GM12878 (cell line): ENCODE results near the gene IER5. TPM values are rescaled to one million over a fixed set of nuclear protein-coding genes. Genes with fewer than 3 reads are reported as not detected.

ENCODE experiments used
- BACH1 ChIP-seq: fragments of 450-650 bp; IDR thresholded peaks from 2 replicates; pipeline ENCODE4 v1.6.1; 2017; ENCODE audit warnings: mild to moderate bottlenecking, borderline replicate concordance
- CBX3 ChIP-seq: fragments of 200-600 bp; sonication (generic); IDR thresholded peaks from 2 replicates; pipeline ENCODE4 v1.6.1; 2016; ENCODE audit warnings: low read depth, borderline replicate concordance
- CBX5 ChIP-seq: sonication (generic); IDR thresholded peaks from 2 replicates; pipeline ENCODE4 v1.6.1; 2016; ENCODE audit warnings: low read depth, moderate library complexity, mild to moderate bottlenecking, inconsistent platforms
- CEBPZ ChIP-seq: fragments of 150-350 bp; IDR thresholded peaks from 2 replicates; pipeline ENCODE4 v1.6.1; 2016; ENCODE audit warnings: low read depth, low read length
- GATAD2B ChIP-seq: fragments of 450-650 bp; conservative IDR thresholded peaks from 2 replicates; pipeline ENCODE4 v1.6.1; 2017; ENCODE audit warnings: low read depth, mild to moderate bottlenecking, moderate library complexity
- MTA2 ChIP-seq: fragments of 450-650 bp; IDR thresholded peaks from 2 replicates; pipeline ENCODE4 v1.6.1; 2016; ENCODE audit warnings: low read depth, mild to moderate bottlenecking, moderate library complexity
- SMARCA5 ChIP-seq: fragments of 450-650 bp; IDR thresholded peaks from 2 replicates; pipeline ENCODE4 v1.6.1; 2017; ENCODE audit warnings: mild to moderate bottlenecking
- ZNF207 ChIP-seq: fragments of 450-650 bp; IDR thresholded peaks from 2 replicates; pipeline ENCODE4 v1.6.1; 2014; ENCODE audit warnings: antibody characterized with exemption, mild to moderate bottlenecking, borderline replicate concordance
- polyA plus RNA-seq, 11 experiments: library from polyadenylated mRNA; depleted of rRNA in 4 of 11; unstranded in 6 of 11; stranded (reverse) in 5 of 11; fragments of >200 nt; fragmentation: Nextera tagmentation in 4 of 11; fragmentation: Illumina TruSeq in 1 of 11; extraction: Ambion mirVana in 4 of 11; extraction: Trizol in 1 of 11; gene quantifications; 1 replicate in 1 of 11; 2 replicates in 10 of 11; pipeline versions ENCODE4 v1.2.1 to v1.2.3, GENCODE V29; 2011 to 2016; ENCODE audit warnings: inconsistent platforms in 2 of 11, missing spikeins in 2 of 11, low read depth in 1 of 11
- total RNA-seq, 4 experiments: library from RNA; depleted of rRNA in 3 of 4; stranded (reverse); fragments of >200 nt in 3 of 4; fragmentation: Illumina TruSeq in 1 of 4; extraction: Trizol in 1 of 4; gene quantifications; 2 replicates each; pipeline versions ENCODE4 v1.2.1 to v1.2.3, GENCODE V29; 2013 to 2021
- TF ChIP-seq, protein P1 (sequence below): fragments of 450-650 bp; IDR thresholded peaks from 2 replicates; pipeline ENCODE4 v1.6.1; 2018; ENCODE audit warnings: mild to moderate bottlenecking, low read depth, moderate library complexity; ENCODE audit not compliant: partially characterized antibody

Gene IER5
- total and polyA plus RNA-seq, 10 of the 15 experiments (the other 5 are each of a cell fraction or from before 2014, with no cell fraction given): 4.3 to 75.2 (median 30.5) TPM

- TF ChIP-seq SMARCA5 (no peak), GATAD2B (no peak), CBX3 (no peak), CEBPZ (no peak), CBX5 (0 out of 2 replicates have a peak, but pooled peaks have one; percentile 53), BACH1 (peak; percentile 61; the same call in 1 of the 2 replicates), MTA2 (peak; percentile 68), ZNF207 (no peak)
- TF ChIP-seq, protein P1, sequence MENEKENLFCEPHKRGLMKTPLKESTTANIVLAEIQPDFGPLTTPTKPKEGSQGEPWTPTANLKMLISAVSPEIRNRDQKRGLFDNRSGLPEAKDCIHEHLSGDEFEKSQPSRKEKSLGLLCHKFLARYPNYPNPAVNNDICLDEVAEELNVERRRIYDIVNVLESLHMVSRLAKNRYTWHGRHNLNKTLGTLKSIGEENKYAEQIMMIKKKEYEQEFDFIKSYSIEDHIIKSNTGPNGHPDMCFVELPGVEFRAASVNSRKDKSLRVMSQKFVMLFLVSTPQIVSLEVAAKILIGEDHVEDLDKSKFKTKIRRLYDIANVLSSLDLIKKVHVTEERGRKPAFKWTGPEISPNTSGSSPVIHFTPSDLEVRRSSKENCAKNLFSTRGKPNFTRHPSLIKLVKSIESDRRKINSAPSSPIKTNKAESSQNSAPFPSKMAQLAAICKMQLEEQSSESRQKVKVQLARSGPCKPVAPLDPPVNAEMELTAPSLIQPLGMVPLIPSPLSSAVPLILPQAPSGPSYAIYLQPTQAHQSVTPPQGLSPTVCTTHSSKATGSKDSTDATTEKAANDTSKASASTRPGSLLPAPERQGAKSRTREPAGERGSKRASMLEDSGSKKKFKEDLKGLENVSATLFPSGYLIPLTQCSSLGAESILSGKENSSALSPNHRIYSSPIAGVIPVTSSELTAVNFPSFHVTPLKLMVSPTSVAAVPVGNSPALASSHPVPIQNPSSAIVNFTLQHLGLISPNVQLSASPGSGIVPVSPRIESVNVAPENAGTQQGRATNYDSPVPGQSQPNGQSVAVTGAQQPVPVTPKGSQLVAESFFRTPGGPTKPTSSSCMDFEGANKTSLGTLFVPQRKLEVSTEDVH: no peak
These were observed 10.9 kb downstream of the IER5 start (continued) for GRCh38 chr1:181099152-181100014.
